Measurements from ENCODE around the gene ELFN2. TPM values are rescaled to one million over a fixed set of nuclear protein-coding genes. Genes with fewer than 3 reads are reported as not detected.

Gene ELFN2
- total RNA-seq, 3 donors from 2014 or later = 0.03 to 0.33 (median 0.05) TPM

GRCh38 chr22:37319469-37319868 lies 107.8 kb downstream of the ELFN2 start:
- H3K4me3 Mint-ChIP-seq = no peak overlapping the region
- H3K9me3 Mint-ChIP-seq = no peaks in the 10 kb centered on the region
- DNase-seq (no peak), ATAC-seq (no peak)
- peaks cover 16% of the 10 kb centered on the region for H3K27me3 Mint-ChIP-seq (ENCODE audit: low read depth)
- peaks cover 18% of the 10 kb centered on the region for H3K4me1 Mint-ChIP-seq (ENCODE audit: low read depth)
- H3K36me3 Mint-ChIP-seq (ENCODE audit: insufficient read depth) = no peaks in the 10 kb centered on the region

GRCh38 chr22:37318364-37319109 lies 108.7 kb downstream of the ELFN2 start:
- Mint-ChIP-seq H3K36me3 (ENCODE audit: insufficient read depth) (no peaks in the 10 kb centered on the region), H3K9me3 (no peaks in the 10 kb centered on the region), H3K4me1 (ENCODE audit: low read depth) (peaks cover 25% of the 10 kb centered on the region), H3K4me3 (no peak overlapping the region), H3K27me3 (ENCODE audit: low read depth) (peaks cover 9% of the 10 kb centered on the region)
- no peak for ATAC-seq
- no peak for DNase-seq

Other genes starting within 250 kb of the ELFN2 start
- gene C1QTNF6, start 239.2 kb downstream of the ELFN2 start, total RNA-seq = 1 to 10 TPM in 2 of 3 donors, under 1 TPM in 1; 0.96 to 2.4 (median 1.2) TPM
- 1 to 10 TPM; 1.7 to 2.3 (median 1.9) TPM for gene SSTR3, start 215.0 kb downstream of the ELFN2 start, total RNA-seq
- gene RAC2, start 183.2 kb downstream of the ELFN2 start, total RNA-seq = 100 to 1,000 TPM; 388 to 432 (median 395) TPM
- gene CYTH4, start 145.0 kb downstream of the ELFN2 start, total RNA-seq = 10 to 100 TPM in 1 of 3 donors, 1 to 10 TPM in 2; 9.0 to 10.9 (median 9.7) TPM
- gene MFNG, start 58.9 kb upstream of the ELFN2 start, total RNA-seq = 100 to 1,000 TPM; 157 to 188 (median 184) TPM
- under 1 TPM in 2 of 3 donors, not detected in 1; 0.26 to 0.35 TPM for gene CARD10, start 91.9 kb upstream of the ELFN2 start, total RNA-seq
- under 1 TPM; 0.13 to 0.42 (median 0.35) TPM for gene CDC42EP1, start 133.0 kb upstream of the ELFN2 start, total RNA-seq
- gene LGALS2, start 152.6 kb upstream of the ELFN2 start, total RNA-seq = not detected
- gene GGA1, start 181.4 kb upstream of the ELFN2 start, total RNA-seq = 10 to 100 TPM; 73.3 to 79.5 (median 77.3) TPM
- gene SH3BP1, start 212.2 kb upstream of the ELFN2 start, total RNA-seq = 10 to 100 TPM; 51.1 to 54.3 (median 52.5) TPM
- gene PDXP, start 231.2 kb upstream of the ELFN2 start, total RNA-seq = 10 to 100 TPM; 39.0 to 50.2 (median 43.7) TPM
- 10 to 100 TPM; 23.5 to 39.5 (median 24.9) TPM for gene LGALS1, start 248.2 kb upstream of the ELFN2 start, total RNA-seq